HG02642 (cell line): ENCODE measurements around the gene SIGLEC9.
"Not testable (repeated sequence)": the region's sequence is repeated elsewhere in the genome, so short reads cannot be mapped to it uniquely, and the experiment has no call there.

Source experiments
- ATAC-seq: cut with Tn5 transposase; IDR thresholded peaks from one replicate; pipeline ENCODE4 v1.9.1; 2021; ENCODE audit warnings: mild to moderate bottlenecking; ENCODE audit not compliant: unreplicated experiment, poor library complexity

The SIGLEC9 gene

GRCh38 chr19:51169283-51169918, 44.7 kb downstream of the SIGLEC9 start:
- ATAC-seq = not testable (repeated sequence)

DNA sequence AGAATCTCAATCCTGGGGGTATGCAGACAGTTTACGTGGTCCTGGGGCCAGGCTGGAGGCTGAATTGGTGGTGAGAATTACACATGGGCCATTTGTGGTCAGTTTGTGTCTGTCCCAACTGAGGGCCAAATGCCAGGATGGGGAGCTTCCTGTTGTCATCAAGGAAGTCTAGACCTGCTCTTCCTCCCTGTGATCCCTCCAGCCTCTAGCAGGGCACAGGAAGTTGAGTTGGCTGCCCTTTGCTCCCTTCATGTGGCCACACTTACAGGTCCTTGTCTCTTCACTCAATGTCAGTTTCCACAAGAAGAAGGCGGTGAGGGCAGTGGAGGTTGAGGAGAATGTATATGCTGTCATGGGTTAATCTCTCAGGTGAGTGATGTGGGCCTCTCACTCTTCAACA, 47.5 kb downstream of the SIGLEC9 start:
- ATAC-seq = no peak

GRCh38 chr19:51173681-51174080, 49.0 kb downstream of the SIGLEC9 start:
- ATAC-seq = no peak

DNA sequence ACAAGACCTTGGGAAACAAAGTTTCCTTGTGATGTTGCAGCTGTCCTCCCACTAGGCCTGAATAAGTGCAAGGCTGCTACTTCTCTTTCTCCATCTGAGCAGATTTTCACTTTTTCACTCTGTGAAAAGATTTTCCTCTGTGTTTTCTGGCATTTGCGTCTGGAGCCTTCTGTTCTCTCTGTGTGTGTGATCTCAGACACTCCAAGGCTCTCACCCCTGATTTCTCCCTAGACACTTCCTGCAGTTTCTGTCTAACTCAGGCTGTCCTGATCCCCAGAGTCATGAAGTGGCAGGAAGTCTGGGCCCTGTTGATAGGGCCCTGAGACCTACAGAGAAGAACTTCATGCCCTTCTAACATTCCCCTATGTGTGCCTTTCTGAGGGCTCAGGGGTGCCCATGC, 54.5 kb downstream of the SIGLEC9 start:
- no peak for ATAC-seq
